Nephron progenitor cell (in vitro differentiated cells): Measurements from ENCODE around the gene LGALS3BP.

ENCODE experiments used
- DNase-seq: peaks from one replicate; pipeline ENCODE4 v3.0.0; 2021
- H3K27ac Mint-ChIP-seq: 2 replicates; pipeline ENCODE4 v1.8.0; 2021; ENCODE audit warnings: mild to moderate bottlenecking, moderate library complexity, mixed read lengths
- H3K27me3 Mint-ChIP-seq: 2 replicates; pipeline ENCODE4 v1.8.0; 2021; ENCODE audit warnings: mild to moderate bottlenecking, low read depth, mixed read lengths; ENCODE audit not compliant: poor library complexity
- H3K36me3 Mint-ChIP-seq: 2 replicates; pipeline ENCODE4 v1.8.0; 2021; ENCODE audit warnings: low read depth, mixed read lengths
- H3K4me1 Mint-ChIP-seq: 2 replicates; pipeline ENCODE4 v1.8.0; 2021; ENCODE audit warnings: mixed read lengths
- H3K4me3 Mint-ChIP-seq: 2 replicates; pipeline ENCODE4 v1.8.0; 2021; ENCODE audit warnings: mild to moderate bottlenecking, moderate library complexity, mixed read lengths
- H3K9me3 Mint-ChIP-seq: 2 replicates; pipeline ENCODE4 v1.8.0; 2021; ENCODE audit warnings: mild to moderate bottlenecking, moderate library complexity, mixed read lengths
- CTCF ChIP-seq: fragments of 200-600 bp; sonication (generic); IDR thresholded peaks from 2 replicates; pipeline ENCODE4 v1.5.0; 2021; ENCODE audit warnings: antibody characterized with exemption

LGALS3BP gene

DNA sequence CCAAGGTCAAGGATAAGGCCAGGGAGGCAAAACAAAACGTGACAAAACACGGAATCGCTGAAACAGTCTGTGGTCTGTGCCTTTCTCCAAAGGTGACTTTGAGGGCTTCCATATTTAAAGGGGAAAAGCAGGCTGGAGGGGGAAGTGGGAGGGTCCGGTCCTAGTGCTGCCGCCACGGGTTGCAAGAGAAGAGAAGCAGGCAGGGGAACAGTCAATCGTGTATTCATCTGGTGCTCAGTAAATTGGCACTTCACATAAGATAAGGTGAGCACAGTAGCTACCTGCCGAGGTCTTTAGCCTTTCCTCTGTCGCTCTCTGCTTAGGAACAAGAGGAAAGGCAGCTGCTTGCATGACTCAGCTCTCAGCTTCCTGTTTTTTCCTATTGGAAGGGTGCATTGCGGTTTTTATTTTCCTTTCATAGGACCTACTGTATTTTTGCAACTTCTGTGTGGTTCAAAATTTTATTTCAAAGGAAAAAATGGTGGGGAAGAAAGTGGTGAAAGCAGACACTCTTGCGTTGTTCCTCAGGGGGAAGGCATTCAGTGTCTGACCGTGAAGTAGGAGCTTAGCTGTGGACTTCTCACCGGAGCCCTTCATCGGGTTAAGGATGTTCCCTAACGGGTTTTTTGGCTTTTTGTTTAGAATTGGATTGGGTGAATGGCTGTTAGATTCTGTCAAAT is 7.1 kb upstream of the LGALS3BP start:
- peaks cover 7% of the 10 kb centered on the region for H3K27me3 Mint-ChIP-seq
- H3K4me3 Mint-ChIP-seq = peak overlapping the region; percentile 23
- DNase-seq = no peak
- H3K27ac Mint-ChIP-seq = no peak overlapping the region
- peaks cover 8% of the 10 kb centered on the region for H3K4me1 Mint-ChIP-seq
- H3K36me3 Mint-ChIP-seq = peaks cover 24% of the 10 kb centered on the region
- no peak for TF ChIP-seq CTCF
- no peaks in the 10 kb centered on the region for H3K9me3 Mint-ChIP-seq

- DNase-seq = no peak
- Mint-ChIP-seq H3K27me3 (peaks cover 7% of the 10 kb centered on the region), H3K4me3 (peak overlapping the region; percentile 23), H3K4me1 (peaks cover 14% of the 10 kb centered on the region), H3K27ac (no peak overlapping the region), H3K36me3 (peaks cover 19% of the 10 kb centered on the region), H3K9me3 (no peaks in the 10 kb centered on the region)
- no peak for TF ChIP-seq CTCF
These were observed 6.4 kb upstream of the LGALS3BP start for GRCh38 chr17:78986048-78986648.

- no peak for TF ChIP-seq CTCF
- Mint-ChIP-seq H3K4me1 (peaks cover 16% of the 10 kb centered on the region), H3K36me3 (peaks cover 12% of the 10 kb centered on the region), H3K4me3 (no peak overlapping the region), H3K9me3 (no peaks in the 10 kb centered on the region), H3K27ac (no peak overlapping the region), H3K27me3 (peaks cover 7% of the 10 kb centered on the region)
- DNase-seq = no peak
These were observed 5.7 kb upstream of the LGALS3BP start for GRCh38 chr17:78985395-78985794.

DNA sequence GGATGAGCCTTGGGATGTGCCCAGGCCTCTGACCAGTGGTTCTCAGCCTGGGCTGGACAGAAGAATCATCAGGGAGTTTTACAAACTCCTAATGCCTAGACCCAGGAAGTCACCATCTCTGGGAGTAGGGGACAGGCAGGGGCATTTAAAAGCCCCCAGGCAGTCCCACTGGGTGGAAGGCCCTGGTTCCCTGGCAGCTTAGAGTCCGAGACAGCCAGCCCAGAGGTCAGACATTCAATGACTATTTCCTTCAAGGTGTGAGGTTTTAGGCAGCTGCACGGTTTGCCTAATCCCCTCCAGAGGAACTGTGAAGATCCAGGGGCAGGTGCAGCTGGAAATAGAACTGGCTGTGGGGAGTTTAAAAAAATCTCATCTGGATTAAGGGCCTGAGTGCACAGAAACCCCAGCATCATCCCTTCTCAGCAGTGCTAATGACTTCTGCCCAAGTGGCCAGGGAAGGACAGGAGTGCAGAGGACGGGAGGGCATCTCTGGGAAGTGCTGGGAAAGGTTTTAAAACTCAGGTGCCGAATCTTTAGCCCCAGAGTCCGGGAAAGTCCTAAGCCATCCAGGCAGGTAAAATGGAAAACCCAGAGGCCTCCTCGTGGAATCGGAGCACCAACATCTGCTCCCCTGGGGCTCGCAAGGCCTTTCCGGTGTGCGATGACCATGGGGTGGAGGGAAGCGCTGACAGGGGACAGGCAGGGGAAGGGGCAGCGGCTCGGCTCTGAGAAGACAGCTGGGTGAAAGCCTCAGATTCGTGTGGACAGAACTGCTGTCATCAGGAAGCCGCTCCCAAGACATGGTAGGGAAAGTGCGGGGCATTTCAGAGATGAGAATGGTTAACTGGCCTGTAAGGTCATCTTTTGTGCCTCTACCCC is 1.5 kb upstream of the LGALS3BP start:
- no peak for DNase-seq
- H3K27ac Mint-ChIP-seq = peak overlapping the region; percentile 25
- peaks cover 2% of the 10 kb centered on the region for H3K27me3 Mint-ChIP-seq
- no peaks in the 10 kb centered on the region for H3K36me3 Mint-ChIP-seq
- no peak overlapping the region for H3K4me3 Mint-ChIP-seq
- TF ChIP-seq CTCF = no peak
- no peaks in the 10 kb centered on the region for H3K9me3 Mint-ChIP-seq
- H3K4me1 Mint-ChIP-seq = peaks cover 25% of the 10 kb centered on the region

GRCh38 chr17:78980624-78980972 is 875 bp upstream of the LGALS3BP start:
- DNase-seq = no peak
- TF ChIP-seq CTCF = no peak
- H3K4me1 Mint-ChIP-seq = peaks cover 31% of the 10 kb centered on the region
- H3K9me3 Mint-ChIP-seq = no peaks in the 10 kb centered on the region
- H3K36me3 Mint-ChIP-seq = no peaks in the 10 kb centered on the region
- no peak overlapping the region for H3K27ac Mint-ChIP-seq
- H3K4me3 Mint-ChIP-seq = no peak overlapping the region
- H3K27me3 Mint-ChIP-seq = peaks cover 2% of the 10 kb centered on the region
